GM18909 (cell line): ENCODE data around the gene TENM3.

Experiments used
- ATAC-seq: cut with Tn5 transposase; IDR thresholded peaks from one replicate; pipeline ENCODE4 v1.9.1; 2021; ENCODE audit warnings: mild to moderate bottlenecking; ENCODE audit not compliant: unreplicated experiment, poor library complexity

TENM3 gene

GRCh38 chr4:182583703-182584415 is 340.7 kb downstream of the TENM3 start:
- no peak for ATAC-seq

GRCh38 chr4:182585321-182585720 is 342.1 kb downstream of the TENM3 start:
- ATAC-seq = no peak

- no peak for ATAC-seq
Measured at GRCh38 chr4:182589100-182589499, 345.9 kb downstream of the TENM3 start.

GRCh38 chr4:182593402-182593801 is 350.2 kb downstream of the TENM3 start:
- no peak for ATAC-seq

GRCh38 chr4:182593864-182594263 is 350.7 kb downstream of the TENM3 start:
- ATAC-seq = no peak

- ATAC-seq = no peak
Measured at GRCh38 chr4:182600093-182600492, 356.9 kb downstream of the TENM3 start.

GRCh38 chr4:182600856-182601255 is 357.7 kb downstream of the TENM3 start:
- no peak for ATAC-seq

- no peak for ATAC-seq
Measured at GRCh38 chr4:182604161-182604622, 361.0 kb downstream of the TENM3 start.

- ATAC-seq = no peak
Measured at GRCh38 chr4:182604953-182605352, 361.8 kb downstream of the TENM3 start.

- no peak for ATAC-seq
Measured at GRCh38 chr4:182608525-182608924, 365.3 kb downstream of the TENM3 start.

GRCh38 chr4:182616476-182616875 is 373.3 kb downstream of the TENM3 start:
- no peak for ATAC-seq

GRCh38 chr4:182619660-182620059 is 376.5 kb downstream of the TENM3 start:
- no peak for ATAC-seq

GRCh38 chr4:182620111-182620980 is 377.1 kb downstream of the TENM3 start:
- ATAC-seq = no peak

GRCh38 chr4:182624281-182624680 is 381.1 kb downstream of the TENM3 start:
- ATAC-seq = no peak

- ATAC-seq = no peak
Measured at GRCh38 chr4:182625193-182625592, 382.0 kb downstream of the TENM3 start.

GRCh38 chr4:182627996-182628395 is 384.8 kb downstream of the TENM3 start:
- ATAC-seq = no peak

GRCh38 chr4:182628544-182628943 is 385.3 kb downstream of the TENM3 start:
- no peak for ATAC-seq

GRCh38 chr4:182629096-182629495 is 385.9 kb downstream of the TENM3 start:
- no peak for ATAC-seq

GRCh38 chr4:182640491-182640890 is 397.3 kb downstream of the TENM3 start:
- no peak for ATAC-seq

- ATAC-seq = no peak
Measured at GRCh38 chr4:182640932-182641331, 397.7 kb downstream of the TENM3 start.

- ATAC-seq = peak; percentile 75
Measured at GRCh38 chr4:182642831-182643230, 399.6 kb downstream of the TENM3 start.
